HepG2 (cell line): ENCODE results near the gene SMIM14. TPM values are rescaled to one million over a fixed set of nuclear protein-coding genes. Genes with fewer than 3 reads are reported as not detected.
A peak's percentile ranks its signal among the peaks of the same experiment; 100 is the strongest.

ENCODE experiments used
- AHR ChIP-seq: IDR thresholded peaks from 2 replicates; pipeline ENCODE4 v1.6.1; 2018; ENCODE audit warnings: missing genetic modification reagents, missing compliant biosample characterization
- BRD4 ChIP-seq: sonication (generic); formaldehyde crosslinking; IDR thresholded peaks from 2 replicates; pipeline ENCODE4 v1.4.0; 2020; ENCODE audit warnings: missing genetic modification reagents
- CCDC6 ChIP-seq: sonication (generic); formaldehyde crosslinking; IDR thresholded peaks from 2 replicates; pipeline ENCODE4 v1.8.1; 2022; ENCODE audit warnings: mild to moderate bottlenecking, missing genetic modification reagents, moderate library complexity
- GLMP ChIP-seq: sonication (generic); formaldehyde crosslinking; IDR thresholded peaks from 2 replicates; pipeline ENCODE4 v1.9.0; 2021; ENCODE audit warnings: missing genetic modification reagents, mild to moderate bottlenecking, borderline replicate concordance
- HNF4G ChIP-seq, 2 experiments: sonication (generic) in 1 of 2; formaldehyde crosslinking in 1 of 2; IDR thresholded peaks; 2 replicates each; pipeline versions ENCODE4 v1.4.0 to v1.6.1; 2011 to 2020; ENCODE audit warnings: borderline replicate concordance in 2 of 2, low read depth in 2 of 2, mild to moderate bottlenecking in 2 of 2, low read length in 1 of 2, missing genetic modification reagents in 1 of 2, moderate library complexity in 1 of 2
- HOXD1 ChIP-seq: sonication (generic); formaldehyde crosslinking; IDR thresholded peaks from 2 replicates; pipeline ENCODE4 v1.5.0; 2020; ENCODE audit warnings: missing genetic modification reagents
- IRF1 ChIP-seq: sonication (generic); formaldehyde crosslinking; IDR thresholded peaks from 2 replicates; pipeline ENCODE4 v1.4.0; 2020; ENCODE audit warnings: low read depth, mild to moderate bottlenecking, missing genetic modification reagents
- MIXL1 ChIP-seq: IDR thresholded peaks from 2 replicates; pipeline ENCODE4 v1.6.1; 2016
- NRL ChIP-seq: sonication (generic); formaldehyde crosslinking; IDR thresholded peaks from 2 replicates; pipeline ENCODE4 v1.5.0; 2020; ENCODE audit warnings: missing genetic modification reagents, mild to moderate bottlenecking, moderate library complexity, borderline replicate concordance
- SP4 ChIP-seq: sonication (generic); formaldehyde crosslinking; IDR thresholded peaks from 2 replicates; pipeline ENCODE4 v1.8.1; 2023; ENCODE audit warnings: mild to moderate bottlenecking, missing genetic modification reagents
- ZNF101 ChIP-seq: sonication (generic); formaldehyde crosslinking; IDR thresholded peaks from 2 replicates; pipeline ENCODE4 v1.4.0; 2020; ENCODE audit warnings: mild to moderate bottlenecking, low read depth, missing genetic modification reagents, borderline replicate concordance
- ZNF407 ChIP-seq: sonication (generic); formaldehyde crosslinking; IDR thresholded peaks from one replicate; pipeline ENCODE4 v1.5.1; 2020; ENCODE audit warnings: mild to moderate bottlenecking, missing genetic modification reagents; ENCODE audit errors: not compliant biosample characterization
- ZNF556 ChIP-seq: sonication (generic); formaldehyde crosslinking; IDR thresholded peaks from 2 replicates; pipeline ENCODE4 v1.4.0; 2020; ENCODE audit warnings: mild to moderate bottlenecking, missing genetic modification reagents, borderline replicate concordance
- ZNF775 ChIP-seq: sonication (generic); formaldehyde crosslinking; IDR thresholded peaks from 2 replicates; pipeline ENCODE4 v1.4.0; 2020; ENCODE audit warnings: missing genetic modification reagents, mild to moderate bottlenecking, moderate library complexity, borderline replicate concordance
- polyA plus RNA-seq, 8 experiments: library from polyadenylated mRNA; depleted of rRNA in 3 of 8; stranded (reverse) in 7 of 8; unstranded in 1 of 8; fragments of >200 nt; fragmentation: Illumina TruSeq in 4 of 8; extraction: Trizol in 4 of 8; gene quantifications; 2 replicates each; pipeline versions ENCODE4 v1.2.1 to v1.2.3, GENCODE V29; 2011 to 2016; ENCODE audit warnings: low read depth in 4 of 8, missing spikeins in 1 of 8, mixed read lengths in 1 of 8; ENCODE audit not compliant: insufficient read depth in 1 of 8
- total RNA-seq, 5 experiments: library from RNA; depleted of rRNA; stranded (reverse); fragments of >200 nt; fragmentation: Illumina TruSeq; extraction: Trizol; gene quantifications; 2 replicates each; pipeline ENCODE4 v1.2.3, GENCODE V29; 2016; ENCODE audit warnings: low read depth in 1 of 5

The SMIM14 gene
- total and polyA plus RNA-seq, 2 of the 13 experiments (the other 11 are each of a cell fraction or from before 2014, with no cell fraction given): 16.3 to 28.1 TPM

- TF ChIP-seq HNF4G (IDR thresholded peaks at IDR 0.05; ENCODE audit: borderline replicate concordance, low read depth, low read length) (peak; percentile 3; the same call in 1 of the 2 replicates), HNF4G (CRISPR knock-in tag; IDR thresholded peaks at IDR 0.05; ENCODE audit: borderline replicate concordance, low read depth) (peak; percentile 63; the same call in 1 of the 2 replicates), GLMP (no peak), CCDC6 (CRISPR knock-in tag) (peak; percentile 93), SP4 (peak; percentile 96), AHR (CRISPR knock-in tag) (peak; percentile 32; the same call in 1 of the 2 replicates), ZNF556 (CRISPR knock-in tag) (no peak; the same call in 1 of the 2 replicates), IRF1 (CRISPR knock-in tag) (no peak), BRD4 (peak; percentile 72; the same call in 1 of the 2 replicates), NRL (CRISPR knock-in tag) (peak; percentile 53; the same call in 1 of the 2 replicates), ZNF775 (CRISPR knock-in tag) (no peak; the same call in 1 of the 2 replicates), MIXL1 (CRISPR knock-in tag) (no peak), ZNF101 (CRISPR knock-in tag) (no peak), HOXD1 (CRISPR knock-in tag) (no peak), ZNF407 (peak; percentile 31)
Measured at GRCh38 chr4:39638354-39639239, at the start of gene SMIM14 (continued).
